Measurements from ENCODE around the gene PHLDB3.
"Not testable (repeated sequence)": the region's sequence is repeated elsewhere in the genome, so short reads cannot be mapped to it uniquely, and the experiment has no call there.

PHLDB3 gene

GRCh38 chr19:43438291-43439031 is 66.1 kb downstream of the PHLDB3 start:
- peak; percentile 5 for DNase-seq

GRCh38 chr19:43437712-43438111 is 66.8 kb downstream of the PHLDB3 start:
- no peak for DNase-seq

GRCh38 chr19:43437284-43437683 is 67.3 kb downstream of the PHLDB3 start:
- DNase-seq, result not testable (repeated sequence)

DNA sequence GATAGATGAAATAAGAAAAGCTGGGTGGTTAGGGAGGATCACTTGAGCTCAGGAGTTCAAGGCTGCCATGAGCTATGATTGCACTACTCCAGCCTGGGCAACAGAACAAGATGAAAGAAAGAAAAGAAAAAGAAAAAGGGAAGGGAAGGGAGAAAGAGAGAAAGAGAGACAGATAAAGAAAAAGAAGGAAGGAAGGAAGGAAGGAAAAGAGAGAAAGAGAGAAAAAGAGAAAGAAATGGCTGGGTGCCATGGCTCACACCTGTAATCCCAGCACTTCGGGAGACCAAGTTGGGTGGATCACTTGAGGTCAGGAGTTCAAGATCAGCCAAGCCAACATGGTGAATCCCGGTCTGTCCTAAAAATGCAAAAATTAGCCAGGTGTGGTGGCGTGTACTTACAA is 68.8 kb downstream of the PHLDB3 start:
- no peak for DNase-seq

DNA sequence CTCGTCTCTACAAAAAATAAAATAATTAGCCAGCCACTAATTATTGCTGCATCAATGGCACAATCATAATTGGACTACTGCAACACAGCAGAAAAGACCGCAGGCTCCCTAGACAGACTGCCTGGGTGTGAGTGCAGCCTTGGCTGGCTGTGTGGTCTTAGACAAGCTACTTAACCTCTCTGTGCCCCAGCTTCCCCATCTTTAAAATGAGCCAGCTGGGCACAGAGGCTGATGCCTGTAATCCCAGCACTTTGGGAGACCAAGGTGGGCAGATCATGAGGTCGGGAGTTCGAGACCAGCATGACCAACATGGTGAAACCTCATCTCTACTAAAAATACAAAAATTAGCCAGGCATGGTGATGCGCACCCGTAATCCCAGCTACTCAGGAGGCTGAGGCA is 70.9 kb downstream of the PHLDB3 start:
- no peak for DNase-seq

GRCh38 chr19:43433358-43433673 is 71.2 kb downstream of the PHLDB3 start:
- no peak for DNase-seq

DNA sequence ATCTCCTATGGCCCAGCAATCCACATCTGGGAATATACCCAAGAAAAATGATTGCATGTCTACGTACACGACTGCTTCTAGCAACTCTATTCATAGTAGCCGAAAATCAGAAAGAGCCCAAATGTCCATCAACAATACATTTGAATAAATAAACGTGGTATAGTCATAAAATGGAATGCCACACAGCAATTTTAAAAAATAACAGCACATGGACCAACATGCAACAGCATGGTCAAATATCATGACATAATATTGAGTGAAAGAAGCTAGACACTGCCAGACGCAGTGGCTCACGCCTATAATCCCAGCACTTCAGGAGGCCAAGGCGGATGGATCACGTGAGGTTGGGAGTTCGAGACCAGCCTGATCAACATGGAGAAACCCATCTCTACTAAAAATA is 73.6 kb downstream of the PHLDB3 start:
- no peak for DNase-seq

GRCh38 chr19:43430142-43430710 is 74.3 kb downstream of the PHLDB3 start:
- DNase-seq, result no peak

DNA sequence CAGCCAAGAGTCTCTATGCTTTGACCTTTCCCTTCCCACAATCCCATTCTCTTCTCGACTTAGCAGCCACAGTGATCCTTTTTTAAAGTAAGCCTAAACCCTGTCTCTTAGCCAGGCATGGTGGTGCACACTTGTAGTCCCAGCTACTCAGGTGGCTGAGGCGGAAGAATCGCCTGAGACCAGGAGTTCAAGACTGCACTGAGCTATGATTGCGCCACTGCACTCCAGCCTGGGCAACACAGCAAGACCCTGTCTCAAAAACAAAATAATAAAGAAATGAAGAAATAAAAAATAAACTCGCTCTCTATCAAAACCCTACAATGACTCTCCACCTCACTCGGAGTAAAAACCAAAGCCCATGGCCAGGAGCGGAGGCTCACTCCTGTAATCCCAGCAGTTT is 75.2 kb downstream of the PHLDB3 start:
- DNase-seq, result no peak

GRCh38 chr19:43425567-43426392 is 78.8 kb downstream of the PHLDB3 start:
- DNase-seq, result no peak
